ENCODE measurements around the gene ARHGEF12.

DNA sequence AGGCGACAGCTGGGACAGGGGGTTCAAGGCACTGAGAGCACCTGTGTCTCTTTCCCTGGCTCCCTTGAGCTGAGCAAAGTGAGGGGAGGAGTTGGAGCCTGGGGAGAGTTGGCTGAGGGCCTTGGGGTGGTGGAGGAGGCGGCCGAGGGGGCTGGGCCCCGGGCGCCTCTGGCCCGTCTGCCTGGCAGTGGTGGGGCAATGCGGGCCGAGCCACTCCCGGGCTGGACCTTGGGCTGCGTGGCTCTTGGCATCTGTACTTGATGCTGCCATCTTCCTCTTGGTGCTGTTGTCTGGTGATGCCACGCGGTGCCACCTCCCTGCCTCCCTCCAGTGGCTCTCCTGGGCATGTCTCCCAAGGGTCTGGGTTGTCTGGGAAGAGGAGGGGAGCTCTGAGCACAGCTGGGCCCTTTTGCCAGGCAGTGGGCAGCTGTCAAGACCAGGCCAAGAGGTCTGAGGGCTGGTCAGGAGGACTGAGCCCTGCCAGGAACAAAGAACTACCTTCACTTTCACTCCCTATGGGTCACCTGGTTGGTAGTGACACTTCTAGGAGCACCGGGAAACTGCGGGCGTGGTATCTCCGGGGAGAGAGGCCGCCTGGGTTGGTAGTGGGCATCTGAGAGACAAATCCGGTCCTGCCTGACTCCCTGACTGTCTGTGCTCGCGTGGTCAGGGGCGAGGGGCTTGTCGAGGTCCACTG is 176.7 kb downstream of the ARHGEF12 start:
- TF ChIP-seq, protein P1, sequence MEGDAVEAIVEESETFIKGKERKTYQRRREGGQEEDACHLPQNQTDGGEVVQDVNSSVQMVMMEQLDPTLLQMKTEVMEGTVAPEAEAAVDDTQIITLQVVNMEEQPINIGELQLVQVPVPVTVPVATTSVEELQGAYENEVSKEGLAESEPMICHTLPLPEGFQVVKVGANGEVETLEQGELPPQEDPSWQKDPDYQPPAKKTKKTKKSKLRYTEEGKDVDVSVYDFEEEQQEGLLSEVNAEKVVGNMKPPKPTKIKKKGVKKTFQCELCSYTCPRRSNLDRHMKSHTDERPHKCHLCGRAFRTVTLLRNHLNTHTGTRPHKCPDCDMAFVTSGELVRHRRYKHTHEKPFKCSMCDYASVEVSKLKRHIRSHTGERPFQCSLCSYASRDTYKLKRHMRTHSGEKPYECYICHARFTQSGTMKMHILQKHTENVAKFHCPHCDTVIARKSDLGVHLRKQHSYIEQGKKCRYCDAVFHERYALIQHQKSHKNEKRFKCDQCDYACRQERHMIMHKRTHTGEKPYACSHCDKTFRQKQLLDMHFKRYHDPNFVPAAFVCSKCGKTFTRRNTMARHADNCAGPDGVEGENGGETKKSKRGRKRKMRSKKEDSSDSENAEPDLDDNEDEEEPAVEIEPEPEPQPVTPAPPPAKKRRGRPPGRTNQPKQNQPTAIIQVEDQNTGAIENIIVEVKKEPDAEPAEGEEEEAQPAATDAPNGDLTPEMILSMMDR (IDR thresholded peaks at IDR 0.05): peak; percentile 36
- no peak for TF ChIP-seq ZFX (IDR thresholded peaks at IDR 0.05; ENCODE audit: borderline replicate concordance)

All from 22Rv1 (cell line).